GM19395 (cell line): Measurements from ENCODE around the gene CTDSPL.

Experiments used
- ATAC-seq: cut with Tn5 transposase; IDR thresholded peaks from one replicate; pipeline ENCODE4 v1.9.1; 2021; ENCODE audit warnings: mild to moderate bottlenecking, moderate library complexity; ENCODE audit not compliant: unreplicated experiment

The CTDSPL gene

GRCh38 chr3:38015485-38015884, 153.8 kb downstream of the CTDSPL start:
- no peak for ATAC-seq

DNA sequence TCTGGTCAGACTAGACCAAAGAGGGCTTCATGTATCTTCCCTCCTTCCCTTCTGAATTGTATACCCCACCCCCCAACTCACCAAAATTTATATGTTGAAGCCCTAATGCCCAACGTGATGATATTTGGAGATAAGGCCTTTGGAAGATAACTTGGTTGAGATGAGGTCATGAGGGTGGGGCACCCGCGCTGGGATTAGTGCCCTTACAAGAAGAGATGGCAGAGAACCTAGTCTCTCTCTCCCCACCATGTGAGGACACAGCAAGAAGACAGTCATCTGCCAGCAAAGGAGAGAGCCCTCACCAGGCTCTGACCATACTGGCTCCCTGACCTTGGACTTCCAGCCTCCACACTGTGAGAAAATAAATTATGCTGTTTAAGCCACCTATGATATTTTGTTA, 154.3 kb downstream of the CTDSPL start:
- no peak for ATAC-seq

DNA sequence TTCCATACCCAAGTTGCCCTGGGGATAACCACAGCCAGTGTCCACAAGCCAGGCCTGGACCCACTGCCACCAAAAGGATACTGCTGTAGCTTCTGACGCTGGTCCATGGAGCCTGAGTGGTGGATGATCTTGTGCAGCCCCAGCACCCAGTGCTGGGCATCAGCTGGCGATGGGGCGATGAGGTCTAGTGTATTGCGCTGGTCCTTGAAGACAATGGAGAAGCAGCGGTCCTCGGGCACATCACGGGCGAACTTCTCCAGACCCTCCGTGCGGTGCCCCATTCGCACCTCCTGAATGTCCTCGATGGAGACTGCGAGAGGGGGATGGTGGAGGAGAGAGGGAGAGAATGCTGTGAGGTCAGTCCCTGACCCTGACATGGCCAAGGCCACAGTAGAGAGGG, 154.7 kb downstream of the CTDSPL start:
- ATAC-seq: no peak

DNA sequence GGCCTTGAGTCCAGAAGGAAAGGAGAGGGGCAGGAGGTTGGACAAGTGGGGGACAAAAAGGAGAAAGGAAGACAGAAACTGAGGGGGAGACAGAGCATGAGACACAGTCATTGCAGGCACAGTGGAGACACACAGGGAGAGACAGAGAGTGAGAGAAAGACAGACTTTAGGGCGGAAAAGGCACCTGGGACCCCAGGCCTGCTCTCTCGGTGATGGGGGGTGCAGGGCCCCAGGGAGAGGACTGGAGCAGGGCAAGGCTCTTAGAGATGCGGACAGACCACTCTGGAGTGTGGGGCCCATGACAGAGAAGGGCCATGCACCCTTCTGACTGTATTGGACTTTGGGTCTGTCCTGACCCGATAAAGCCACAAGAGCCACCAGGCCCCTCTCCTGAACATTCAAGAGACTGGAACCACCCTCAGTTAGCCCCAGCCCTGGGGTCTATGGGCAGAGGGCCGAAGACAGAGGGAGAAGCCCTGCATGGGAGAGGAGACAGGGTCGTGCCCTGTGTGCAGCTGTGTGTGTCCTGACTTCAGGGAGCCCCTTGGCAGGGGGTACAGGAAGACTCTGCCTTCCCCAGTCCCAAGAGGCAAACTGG, 155.3 kb downstream of the CTDSPL start:
- no peak for ATAC-seq

DNA sequence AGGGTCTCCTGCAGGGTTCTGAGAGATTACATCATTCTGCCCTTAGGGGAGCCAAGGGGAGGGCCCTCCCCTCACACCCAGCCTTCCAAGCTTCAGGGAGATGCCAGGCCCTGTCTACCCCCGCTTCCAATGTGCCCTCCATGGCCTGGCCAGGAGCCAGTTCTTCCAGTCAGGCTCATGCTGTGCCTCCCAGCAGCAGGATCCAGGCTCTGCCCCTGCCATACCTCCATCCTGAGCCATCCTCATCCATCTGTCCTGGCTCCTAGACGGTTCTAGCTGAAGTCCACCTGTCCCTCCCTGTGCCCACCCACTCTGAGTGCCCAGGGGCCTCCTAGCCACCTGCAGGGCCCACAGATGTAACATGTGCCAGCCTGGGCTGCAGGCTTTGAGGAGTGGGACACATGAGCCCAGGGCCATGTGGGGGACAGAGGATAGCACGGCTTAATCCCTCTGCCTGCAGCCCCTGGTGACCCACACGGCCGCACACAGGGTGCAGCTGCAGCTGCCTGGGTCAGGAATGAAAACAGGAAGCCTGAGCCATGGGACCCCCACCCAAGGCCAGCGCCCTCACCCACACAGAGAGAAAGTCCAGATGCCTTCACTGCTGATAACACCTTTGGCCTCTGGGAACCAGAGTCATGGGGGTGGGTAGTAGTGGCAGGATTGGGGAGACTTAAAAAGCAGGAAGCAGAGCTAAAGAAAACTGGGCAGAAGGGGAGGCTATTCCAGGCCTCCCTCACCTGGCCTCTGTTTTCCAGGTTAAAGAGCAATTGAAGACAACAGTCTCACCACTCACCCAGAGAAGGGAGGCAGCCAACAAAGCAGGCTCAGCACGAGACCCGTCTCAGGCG, 156.0 kb downstream of the CTDSPL start:
- ATAC-seq: no peak

GRCh38 chr3:38018296-38019266, 156.9 kb downstream of the CTDSPL start:
- no peak for ATAC-seq

DNA sequence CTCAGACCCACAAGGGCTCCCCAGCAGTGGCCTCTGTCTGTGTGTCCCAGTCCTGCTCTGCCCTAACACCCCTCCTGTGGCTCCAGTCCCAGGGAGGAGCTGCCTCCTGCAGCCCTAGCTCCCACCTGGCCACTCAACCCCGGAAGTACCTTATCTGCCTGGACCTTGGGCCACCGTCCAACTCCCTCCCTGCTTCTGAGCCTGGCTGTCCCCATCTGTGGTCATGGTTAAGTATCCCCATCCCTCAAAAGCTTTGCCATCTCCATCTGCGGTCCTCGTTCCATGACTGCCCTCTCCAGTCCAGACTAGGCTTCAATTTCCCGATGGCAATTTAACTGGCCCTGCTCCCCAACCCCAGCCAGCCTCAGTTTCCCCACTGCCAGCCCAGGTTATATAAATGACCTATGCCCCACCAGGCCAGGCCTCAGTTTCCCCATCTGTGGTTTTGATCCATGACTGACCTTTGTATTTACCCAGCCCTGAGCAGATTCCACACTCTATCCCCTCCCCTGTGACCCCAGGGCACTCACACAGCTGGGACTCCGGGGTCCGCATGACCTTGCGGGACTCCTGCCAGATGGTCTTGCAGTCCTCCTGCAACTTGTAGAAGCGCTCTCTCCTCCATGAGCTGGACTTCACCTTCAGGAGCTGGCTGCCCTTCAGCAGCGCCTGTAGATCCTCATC, 158.1 kb downstream of the CTDSPL start:
- no peak for ATAC-seq

GRCh38 chr3:38020342-38020726, 158.7 kb downstream of the CTDSPL start:
- no peak for ATAC-seq

DNA sequence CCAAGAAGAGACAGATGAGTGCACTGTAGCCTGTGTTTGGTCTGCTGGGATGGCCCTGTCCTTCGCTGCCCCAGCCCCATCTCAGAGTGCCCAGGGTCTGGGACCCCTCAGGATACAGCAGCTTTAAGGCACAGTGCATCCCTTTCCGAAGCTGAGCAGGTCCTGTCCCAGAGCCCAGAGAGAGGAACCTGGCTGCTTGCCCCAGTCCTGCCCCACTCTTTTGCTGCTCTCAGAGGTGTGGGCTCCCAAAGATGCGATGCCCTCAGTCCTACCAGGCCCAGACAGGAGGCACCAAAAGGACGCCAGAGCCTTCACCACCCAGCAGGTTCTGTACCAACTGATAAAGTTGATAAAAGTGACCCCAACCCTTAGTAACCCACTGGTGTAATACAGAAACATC, 159.5 kb downstream of the CTDSPL start:
- no peak for ATAC-seq

GRCh38 chr3:38022301-38022700, 160.6 kb downstream of the CTDSPL start:
- no peak for ATAC-seq

DNA sequence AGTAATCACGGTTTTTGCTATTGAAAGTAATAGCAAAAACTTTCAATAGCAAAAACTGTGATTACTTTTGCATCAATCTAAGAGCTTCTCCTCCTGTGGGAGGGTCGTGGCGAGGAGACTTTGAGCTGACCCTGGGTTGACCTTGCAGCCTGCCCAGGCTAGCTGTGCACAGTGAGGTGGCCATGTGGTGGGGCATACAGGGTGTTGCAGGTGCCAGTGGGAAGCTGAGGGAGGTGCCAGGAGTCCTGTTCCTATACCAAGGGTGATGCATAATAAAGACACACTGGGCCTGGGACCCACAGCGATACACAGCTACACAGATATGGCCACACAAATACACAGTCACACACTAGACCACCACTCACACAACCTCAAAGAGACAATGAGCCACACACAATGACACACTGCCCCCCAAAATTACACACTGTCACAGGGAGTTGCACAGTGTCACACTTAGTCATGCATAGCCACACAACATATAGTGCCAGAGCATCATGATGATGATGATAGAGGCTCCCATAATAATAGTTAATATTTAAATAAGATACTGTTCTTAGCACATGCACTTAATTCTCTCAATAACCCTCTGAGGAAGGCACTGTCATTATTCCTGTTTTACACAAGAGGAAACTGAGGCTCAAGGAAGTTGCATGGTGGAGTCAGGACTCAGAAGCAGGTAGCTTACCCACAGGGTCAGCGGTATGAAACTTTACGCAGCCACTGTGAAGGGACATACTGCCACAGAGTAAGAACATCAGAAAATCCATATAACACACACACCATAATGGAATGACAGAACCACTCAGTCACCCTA, 161.4 kb downstream of the CTDSPL start:
- ATAC-seq: no peak

DNA sequence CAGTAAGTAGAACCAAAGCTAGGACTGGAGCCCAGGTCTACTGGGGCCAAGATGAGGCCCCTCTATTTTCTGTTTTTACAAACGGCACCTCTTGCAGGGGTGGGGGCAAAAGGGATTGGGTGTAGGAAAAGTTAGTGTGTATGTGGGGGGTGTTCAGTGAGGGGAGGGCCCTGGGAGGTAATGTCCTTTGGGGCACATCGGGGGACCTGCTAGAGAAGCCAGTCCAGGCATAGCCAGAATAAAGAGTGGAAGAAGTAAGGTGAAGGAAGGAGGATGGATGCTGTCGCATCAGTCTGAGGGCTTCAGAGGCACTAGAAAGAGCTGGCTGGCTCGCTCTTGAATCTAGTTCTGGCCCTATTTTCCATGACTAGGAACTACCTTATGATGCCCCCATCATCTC, 165.2 kb downstream of the CTDSPL start:
- no peak for ATAC-seq

- no peak for ATAC-seq
Measured at GRCh38 chr3:38027466-38028465, 166.1 kb downstream of the CTDSPL start.

DNA sequence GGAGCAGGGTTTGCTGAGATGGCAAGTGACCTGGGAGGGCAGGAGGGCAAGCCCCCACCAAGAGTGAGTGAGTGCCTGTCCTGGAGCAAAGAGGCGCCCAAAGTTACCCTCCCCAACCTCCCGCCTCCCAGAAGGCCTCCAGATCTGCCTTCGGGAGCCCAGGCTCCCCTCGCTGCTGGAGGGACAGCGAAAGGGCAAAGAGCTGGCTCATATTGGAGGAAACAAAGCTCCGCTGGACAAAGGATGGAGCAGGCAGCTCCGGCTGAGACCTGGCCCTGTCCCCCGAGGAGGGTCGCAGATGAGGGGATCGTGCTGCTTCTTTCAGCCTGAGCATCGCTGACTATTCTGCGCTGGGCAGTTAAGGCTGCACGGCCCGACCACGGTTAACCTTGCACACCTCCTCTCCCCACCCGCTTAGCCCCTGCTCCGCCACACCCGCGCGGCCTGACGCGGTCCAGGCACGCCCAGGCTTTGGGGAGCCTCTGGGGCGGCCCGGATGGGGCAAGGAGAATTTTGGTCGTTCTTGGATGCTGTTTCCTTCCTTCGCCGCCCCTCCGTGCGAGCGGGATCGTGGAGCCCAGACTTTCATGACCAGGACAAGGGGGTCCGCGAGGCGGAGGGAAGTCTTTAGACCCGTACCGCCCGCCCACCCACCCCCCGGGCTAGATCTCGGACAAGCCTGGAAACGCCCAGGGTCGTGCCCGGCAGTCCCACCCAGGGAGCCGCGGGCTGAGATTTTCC, 167.1 kb downstream of the CTDSPL start:
- no peak for ATAC-seq

- ATAC-seq: no peak
Measured at GRCh38 chr3:38029400-38030125, 167.9 kb downstream of the CTDSPL start, which contains the start of gene PLCD1. Gene PLCD1, minus strand, starts transcription at chr3:38029642. Its CDS starts 103 bp downstream, at chr3:38029539.

DNA sequence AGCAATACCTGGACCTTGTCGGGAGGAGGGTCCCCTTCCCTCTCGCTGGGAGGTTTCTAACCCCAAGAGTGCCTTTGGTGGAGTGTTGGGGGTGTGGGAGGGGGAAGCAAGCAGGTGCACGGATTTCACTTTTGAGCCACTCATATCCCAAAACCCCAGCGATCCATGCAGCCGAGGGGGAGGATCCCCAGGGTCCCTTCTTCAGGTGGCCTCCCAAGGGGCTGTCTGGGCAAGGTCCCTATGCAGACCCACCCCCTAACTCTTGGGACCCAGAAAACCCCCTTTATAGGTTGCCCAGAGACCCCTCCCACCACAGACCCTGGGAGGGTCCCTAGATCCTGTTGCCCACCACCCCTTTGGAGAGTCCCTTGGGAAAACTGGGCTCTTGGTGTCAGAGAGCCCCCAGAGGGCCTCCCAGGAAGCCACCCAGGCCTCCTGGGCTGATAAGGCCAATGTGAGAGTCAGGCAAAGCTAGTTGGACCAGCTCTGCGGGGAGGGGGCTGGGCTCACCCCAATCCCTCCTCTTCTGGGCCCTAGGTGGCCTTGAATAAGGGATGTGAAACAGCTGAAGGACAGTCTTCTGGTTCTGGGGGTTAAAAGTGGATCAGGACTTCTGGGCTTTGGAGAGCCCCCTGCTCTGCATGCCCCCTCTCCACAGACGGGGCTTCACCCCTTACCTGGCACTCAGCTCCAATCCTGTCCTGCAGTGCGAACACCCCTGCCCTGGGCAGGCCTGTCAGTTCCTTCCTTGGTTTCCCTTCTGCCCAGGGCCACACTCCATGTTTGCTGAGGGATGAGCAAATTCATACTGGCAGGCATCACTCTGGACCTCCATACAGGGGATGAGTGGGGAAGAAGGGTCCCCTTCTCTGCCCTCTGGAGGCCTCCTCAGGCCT, 168.7 kb downstream of the CTDSPL start:
- no peak for ATAC-seq
